Neural progenitor cell (in vitro differentiated cells): ENCODE measurements around the gene SLC4A1.

Experiments used
- CTCF ChIP-seq: fragments of 200-600 bp; sonication (generic); IDR thresholded peaks from 2 replicates; pipeline ENCODE4 v1.5.1; 2017; ENCODE audit warnings: antibody characterized with exemption, mild to moderate bottlenecking
- EZH2 ChIP-seq: fragments of 200-600 bp; sonication (generic); IDR thresholded peaks from 2 replicates; pipeline ENCODE4 v1.6.1; 2017; ENCODE audit warnings: antibody characterized with exemption, mild to moderate bottlenecking, moderate library complexity
- EZH2phosphoT487 ChIP-seq: fragments of 200-600 bp; sonication (generic); IDR thresholded peaks from 2 replicates; pipeline ENCODE4 v1.6.1; 2017; ENCODE audit warnings: antibody characterized with exemption

- TF ChIP-seq CTCF: no peak
- TF ChIP-seq EZH2: no peak
- TF ChIP-seq EZH2phosphoT487: no peak
Measured at GRCh38 chr17:44221084-44221861, 46.7 kb downstream of the SLC4A1 start.
